Cardiac septum (tissue), 1 donor: ENCODE results near the gene ARID3C. TPM values are rescaled to one million over a fixed set of nuclear protein-coding genes. Genes with fewer than 3 reads are reported as not detected.
A peak's percentile ranks its signal among the peaks of the same experiment; 100 is the strongest.

ENCODE experiments used
- DNase-seq: peaks from one replicate; pipeline ENCODE4 v3.0.0-alpha.2; 2020; ENCODE audit warnings: low spot score
- intact Hi-C: fragments of 100-400 bp; cut with DNase I; formaldehyde crosslinking; loops from one replicate; pipeline ENCODE4 v1.14.0; 2022
- total RNA-seq: library from RNA; stranded (reverse); fragmentation: NEBNext Ultra II Directional; extraction: Animal tissue kit (Norgen Biotek cat#: 25700); gene quantifications from one replicate; pipeline ENCODE4 v1.2.1, GENCODE V29; 2021
- donor health status: DM: no; HTN: no; CAD: no.

Gene ARID3C
- total RNA-seq, 1 donor from 2014 or later, result not detected

GRCh38 chr9:34607331-34607730 is 21.5 kb downstream of the ARID3C start:
- no peak for DNase-seq
- intact Hi-C loops, result no loop called here

GRCh38 chr9:34606905-34607304 is 22.0 kb downstream of the ARID3C start:
- no peak for DNase-seq
- intact Hi-C loops, result no loop called here

GRCh38 chr9:34606190-34606589 is 22.7 kb downstream of the ARID3C start:
- no peak for DNase-seq
- intact Hi-C loops, result no loop called here

- DNase-seq, result peak; percentile 89
- intact Hi-C loops, result loop anchor here (5.0 kb wide), 1 partner anchor 266 kb away; no protein-coding TSS in a partner anchor
These were observed 25.1 kb downstream of the ARID3C start for GRCh38 chr9:34603610-34604231.

GRCh38 chr9:34601937-34602573 is 26.8 kb downstream of the ARID3C start:
- intact Hi-C loops, result loop anchor here (5.0 kb wide), 1 partner anchor 265 kb away; no protein-coding TSS in a partner anchor
- DNase-seq, result no peak

GRCh38 chr9:34600908-34601307 is 28.0 kb downstream of the ARID3C start:
- no peak for DNase-seq
- intact Hi-C loops, result loop anchor here (5.0 kb wide), 1 partner anchor 264 kb away; no protein-coding TSS in a partner anchor

GRCh38 chr9:34599546-34599945 is 29.3 kb downstream of the ARID3C start:
- no peak for DNase-seq

GRCh38 chr9:34594177-34594576 is 34.7 kb downstream of the ARID3C start:
- intact Hi-C loops, result loop anchor here (5.0 kb wide), 3 partner anchors 92 to 192 kb away; no protein-coding TSS in a partner anchor
- DNase-seq, result no peak

More at GRCh38 chr9:34599546-34599945, 29.3 kb downstream of the ARID3C start:
- intact Hi-C loops, result no loop called here

GRCh38 chr9:34592895-34593601 is 35.8 kb downstream of the ARID3C start:
- no peak for DNase-seq
- intact Hi-C loops, result loop anchor here (5.0 kb wide), 3 partner anchors 91 to 191 kb away; no protein-coding TSS in a partner anchor

GRCh38 chr9:34591917-34592866 is 36.7 kb downstream of the ARID3C start:
- intact Hi-C loops, result loop anchor here (1.0 to 5.0 kb wide), 4 partner anchors 44 to 190 kb away; no protein-coding TSS in a partner anchor
- DNase-seq, result no peak

GRCh38 chr9:34591248-34591916 is 37.5 kb downstream of the ARID3C start:
- DNase-seq, result peak; percentile 94
- intact Hi-C loops, result loop anchor here (1.0 to 5.0 kb wide), 4 partner anchors 43 to 189 kb away; no protein-coding TSS in a partner anchor

- no peak for DNase-seq
These were observed 38.3 kb downstream of the ARID3C start for GRCh38 chr9:34590381-34591247.

GRCh38 chr9:34589636-34590380 is 39.1 kb downstream of the ARID3C start, which contains the start of gene CNTFR:
Gene CNTFR, minus strand, starts transcription at chr9:34589724. Its CDS starts 20,743 bp downstream, at chr9:34568981.
- DNase-seq, result no peak
- intact Hi-C loops, result loop anchor here (5.0 kb wide), 3 partner anchors 88 to 188 kb away; no protein-coding TSS in a partner anchor

More at GRCh38 chr9:34590381-34591247, 38.3 kb downstream of the ARID3C start:
- intact Hi-C loops, result loop anchor here (1.0 to 5.0 kb wide), 4 partner anchors 42 to 188 kb away; no protein-coding TSS in a partner anchor

GRCh38 chr9:34588671-34589635 is 39.9 kb downstream of the ARID3C start:
- no peak for DNase-seq
- intact Hi-C loops, result no loop called here

GRCh38 chr9:34587271-34587670 is 41.6 kb downstream of the ARID3C start:
- DNase-seq, result no peak
- intact Hi-C loops, result no loop called here
